Activated naive CD8-positive, alpha-beta T cell (primary cell): ENCODE measurements around the gene ADNP2.
A peak's percentile ranks its signal among the peaks of the same experiment; 100 is the strongest.

ENCODE experiments used
- H3K27ac Mint-ChIP-seq: one replicate; pipeline ENCODE4 v1.8.0; 2021; ENCODE audit warnings: mixed read lengths
- H3K27me3 Mint-ChIP-seq: one replicate; pipeline ENCODE4 v1.8.0; 2021; ENCODE audit warnings: mixed read lengths
- H3K36me3 Mint-ChIP-seq: one replicate; pipeline ENCODE4 v1.8.0; 2021; ENCODE audit warnings: mixed read lengths
- H3K4me1 Mint-ChIP-seq: one replicate; pipeline ENCODE4 v1.8.0; 2021; ENCODE audit warnings: low read depth, mixed read lengths
- H3K4me3 Mint-ChIP-seq: one replicate; pipeline ENCODE4 v1.8.0; 2021; ENCODE audit warnings: mild to moderate bottlenecking, mixed read lengths
- H3K9me3 Mint-ChIP-seq: one replicate; pipeline ENCODE4 v1.8.0; 2021; ENCODE audit warnings: low read depth, mixed read lengths

Gene ADNP2

DNA sequence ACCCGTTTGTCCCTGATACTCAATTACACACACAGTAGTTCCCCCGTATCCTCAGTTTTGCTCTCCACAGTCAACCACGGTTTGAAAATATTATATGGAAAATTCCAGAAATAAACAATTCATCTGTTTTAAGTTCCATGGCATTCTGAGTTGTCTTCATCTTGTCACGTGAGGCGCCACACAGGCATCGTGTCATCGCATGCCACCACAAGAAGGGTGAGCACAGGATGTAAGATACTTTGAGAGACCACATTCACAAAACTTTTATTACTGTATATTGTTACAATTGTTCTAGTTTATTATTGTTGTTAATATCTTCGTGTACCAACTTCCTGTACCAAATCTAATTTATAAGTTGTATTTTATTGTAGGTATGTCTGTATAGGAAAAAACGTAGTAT is 17.7 kb downstream of the ADNP2 start:
- Mint-ChIP-seq H3K9me3 (no peaks in the 10 kb centered on the region), H3K4me1 (peaks cover 56% of the 10 kb centered on the region), H3K4me3 (peak overlapping the region; percentile 68), H3K36me3 (peaks cover 23% of the 10 kb centered on the region), H3K27ac (peak overlapping the region; percentile 19), H3K27me3 (no peaks in the 10 kb centered on the region)

DNA sequence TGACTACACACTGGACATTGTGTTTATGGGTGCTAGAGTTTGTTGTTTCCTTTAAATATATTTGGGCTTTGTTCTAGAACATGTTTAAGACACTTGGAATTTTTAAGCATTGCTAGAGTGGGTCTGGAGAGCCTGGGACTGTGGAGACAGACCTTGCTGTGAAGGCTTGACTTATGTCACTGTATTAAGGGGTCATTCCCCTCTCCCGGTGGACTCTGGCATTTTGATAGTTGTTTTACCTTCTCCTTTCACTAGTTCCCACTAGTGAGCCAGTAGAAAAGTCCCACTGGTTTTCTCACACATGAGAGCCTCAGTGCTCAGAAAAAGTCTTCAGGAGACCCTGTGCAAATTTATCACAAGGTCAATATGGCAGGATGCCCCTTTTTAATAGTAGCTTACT is 18.6 kb downstream of the ADNP2 start:
- peaks cover 20% of the 10 kb centered on the region for H3K36me3 Mint-ChIP-seq
- H3K27ac Mint-ChIP-seq = no peak overlapping the region
- H3K4me3 Mint-ChIP-seq = peak overlapping the region; percentile 55
- H3K4me1 Mint-ChIP-seq = peaks cover 61% of the 10 kb centered on the region
- H3K27me3 Mint-ChIP-seq = no peaks in the 10 kb centered on the region
- no peaks in the 10 kb centered on the region for H3K9me3 Mint-ChIP-seq

DNA sequence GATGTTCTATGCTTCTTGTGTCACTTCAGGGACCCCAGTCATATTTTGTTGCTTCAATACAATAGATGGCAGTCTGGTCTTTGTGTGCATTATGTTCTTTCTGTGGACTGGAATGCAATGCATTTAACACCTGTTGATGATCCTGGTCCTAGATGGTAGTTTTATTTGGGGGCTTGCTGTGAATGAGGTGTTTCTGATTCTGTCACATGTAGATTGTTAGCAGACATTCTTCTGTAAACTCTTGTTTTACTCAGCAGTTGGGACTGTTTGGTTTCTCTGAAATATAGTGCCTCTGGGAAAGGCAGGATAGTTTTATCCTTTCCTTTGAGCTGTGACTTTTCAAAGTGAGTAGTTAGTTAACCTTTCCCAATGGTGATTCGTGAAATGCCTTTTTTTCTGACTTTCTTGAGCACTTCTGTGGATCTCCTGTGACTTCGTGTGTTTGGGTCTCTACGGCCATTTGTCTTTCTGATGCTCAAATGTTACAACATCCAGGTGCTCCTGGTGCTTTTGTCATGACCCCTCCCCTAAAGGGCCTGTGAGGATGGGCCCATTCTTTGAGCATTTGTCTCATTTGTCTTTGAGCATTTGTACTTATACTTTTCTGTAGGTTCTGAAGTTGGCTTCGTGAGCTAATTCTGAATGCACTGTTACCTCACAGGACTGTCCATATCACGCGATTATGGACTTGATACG is 20.8 kb downstream of the ADNP2 start:
- H3K4me1 Mint-ChIP-seq = peaks cover 62% of the 10 kb centered on the region
- H3K4me3 Mint-ChIP-seq = no peak overlapping the region
- H3K27me3 Mint-ChIP-seq = no peaks in the 10 kb centered on the region
- H3K27ac Mint-ChIP-seq = peak overlapping the region; percentile 68
- peaks cover 20% of the 10 kb centered on the region for H3K36me3 Mint-ChIP-seq
- H3K9me3 Mint-ChIP-seq = no peaks in the 10 kb centered on the region

DNA sequence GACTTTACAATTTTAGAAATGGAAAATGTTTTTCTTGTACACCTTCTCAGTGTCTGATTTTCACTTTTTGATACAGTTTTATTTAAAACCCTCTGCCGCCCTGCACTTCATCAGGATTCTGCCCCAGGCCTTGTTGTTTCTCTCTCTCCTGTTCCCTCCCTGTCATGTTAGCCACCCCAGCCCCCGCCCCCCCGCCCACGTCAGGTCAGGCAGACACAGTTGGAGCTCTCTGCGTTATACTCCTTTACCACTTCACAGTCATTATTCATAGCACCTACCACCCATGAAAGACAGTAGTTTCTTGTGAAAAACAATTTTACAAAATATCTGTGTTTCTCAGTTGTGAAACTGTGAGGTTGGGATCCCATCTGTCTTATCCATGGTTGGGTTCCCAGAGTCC is 21.5 kb downstream of the ADNP2 start:
- peak overlapping the region; percentile 68 for H3K27ac Mint-ChIP-seq
- no peaks in the 10 kb centered on the region for H3K27me3 Mint-ChIP-seq
- H3K9me3 Mint-ChIP-seq = no peaks in the 10 kb centered on the region
- H3K4me1 Mint-ChIP-seq = peaks cover 62% of the 10 kb centered on the region
- H3K4me3 Mint-ChIP-seq = peak overlapping the region; percentile 42
- H3K36me3 Mint-ChIP-seq = peaks cover 20% of the 10 kb centered on the region

DNA sequence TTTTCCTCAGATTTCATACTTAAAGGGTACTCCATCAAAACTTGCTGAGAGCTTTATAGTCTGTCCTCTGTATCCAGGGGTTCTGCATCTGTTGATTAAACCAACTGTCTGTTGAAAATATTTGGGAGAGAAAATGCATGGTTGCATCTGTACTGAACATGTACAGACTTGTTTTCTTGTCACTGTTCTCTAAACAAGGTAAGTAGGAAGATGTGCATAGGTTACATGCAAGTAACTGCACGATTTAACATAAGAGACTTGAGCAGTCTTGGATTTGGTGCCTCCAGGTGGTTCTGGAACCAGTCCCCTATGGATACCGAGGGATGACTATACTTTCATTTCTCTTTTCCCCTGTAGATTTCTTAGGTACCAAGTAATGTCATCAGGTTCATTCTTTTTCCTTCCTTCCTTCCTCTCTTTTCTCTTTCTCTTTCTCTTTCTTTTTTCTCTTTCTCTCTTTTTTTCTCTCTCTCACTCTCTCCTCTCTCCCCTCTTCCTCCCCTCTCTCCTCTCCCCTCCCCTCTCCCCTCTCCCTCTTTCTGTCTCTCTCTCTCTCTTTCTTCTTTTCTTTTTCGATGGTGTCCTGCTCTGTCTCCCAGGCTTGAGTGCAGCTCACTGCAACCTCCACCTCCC is 23.2 kb downstream of the ADNP2 start:
- H3K36me3 Mint-ChIP-seq = peaks cover 18% of the 10 kb centered on the region
- H3K9me3 Mint-ChIP-seq = no peaks in the 10 kb centered on the region
- peaks cover 48% of the 10 kb centered on the region for H3K4me1 Mint-ChIP-seq
- H3K27me3 Mint-ChIP-seq = no peaks in the 10 kb centered on the region
- H3K27ac Mint-ChIP-seq = no peak overlapping the region
- H3K4me3 Mint-ChIP-seq = no peak overlapping the region

DNA sequence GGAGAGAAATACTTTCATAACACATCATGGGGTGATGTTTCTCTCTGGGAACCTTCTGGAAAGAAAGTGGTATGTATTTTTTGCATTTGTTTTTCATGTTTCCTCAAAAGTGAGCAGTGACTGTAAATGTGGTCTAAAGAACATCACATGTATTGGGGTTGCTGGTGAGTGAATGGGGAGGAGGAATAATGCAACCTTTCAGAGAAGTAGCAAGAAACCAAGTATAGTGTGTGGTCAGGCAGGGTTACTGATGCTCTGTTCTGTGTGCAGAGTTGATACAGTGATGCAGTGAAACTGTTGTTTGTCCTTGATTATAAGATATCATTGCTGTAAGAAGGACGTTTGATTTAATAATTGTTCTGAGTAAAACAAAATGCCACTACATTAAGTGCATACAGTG is 24.1 kb downstream of the ADNP2 start:
- Mint-ChIP-seq H3K27ac (peak overlapping the region; percentile 22), H3K27me3 (no peaks in the 10 kb centered on the region), H3K4me3 (no peak overlapping the region), H3K9me3 (no peaks in the 10 kb centered on the region), H3K4me1 (peaks cover 40% of the 10 kb centered on the region), H3K36me3 (peaks cover 19% of the 10 kb centered on the region)

DNA sequence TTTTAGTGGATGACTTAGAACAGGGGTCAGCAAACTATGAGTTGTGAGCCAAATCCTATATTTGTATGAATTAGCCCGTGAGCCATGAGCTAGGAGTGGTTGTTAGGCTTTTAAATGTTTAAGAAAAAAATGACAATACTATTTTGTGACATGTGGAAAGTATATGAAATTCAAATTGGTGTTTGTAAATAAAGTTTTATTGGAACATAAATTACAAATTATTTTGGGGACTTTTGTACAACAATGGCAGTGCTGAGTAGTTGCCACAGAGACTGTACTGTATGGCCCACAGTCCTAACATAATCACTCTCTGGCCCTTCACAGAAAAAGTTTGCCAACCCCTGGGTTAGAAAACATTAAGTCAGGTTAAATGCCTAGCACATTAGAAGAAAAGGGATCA is 26.1 kb downstream of the ADNP2 start:
- peaks cover 19% of the 10 kb centered on the region for H3K36me3 Mint-ChIP-seq
- peaks cover 28% of the 10 kb centered on the region for H3K4me1 Mint-ChIP-seq
- H3K9me3 Mint-ChIP-seq = no peaks in the 10 kb centered on the region

DNA sequence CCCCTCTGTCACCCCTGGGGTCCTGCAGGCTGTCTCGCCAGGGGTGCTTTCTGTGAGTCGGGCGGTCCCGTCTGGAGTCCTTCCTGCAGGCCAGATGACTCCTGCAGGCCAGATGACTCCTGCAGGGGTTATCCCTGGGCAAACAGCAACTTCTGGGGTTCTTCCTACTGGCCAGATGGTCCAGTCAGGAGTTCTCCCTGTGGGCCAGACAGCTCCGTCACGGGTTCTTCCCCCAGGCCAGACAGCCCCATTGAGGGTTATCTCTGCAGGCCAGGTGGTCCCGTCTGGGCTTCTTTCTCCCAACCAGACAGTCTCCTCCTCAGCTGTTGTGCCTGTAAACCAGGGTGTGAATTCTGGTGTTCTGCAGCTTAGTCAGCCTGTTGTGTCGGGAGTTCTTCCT is 27.6 kb downstream of the ADNP2 start:
- Mint-ChIP-seq H3K4me3 (no peak overlapping the region), H3K27ac (no peak overlapping the region), H3K4me1 (peaks cover 14% of the 10 kb centered on the region), H3K27me3 (no peaks in the 10 kb centered on the region), H3K36me3 (peaks cover 21% of the 10 kb centered on the region), H3K9me3 (no peaks in the 10 kb centered on the region)

More for the DNA sequence above, 26.1 kb downstream of the ADNP2 start:
- Mint-ChIP-seq H3K27ac (no peak overlapping the region), H3K4me3 (no peak overlapping the region), H3K27me3 (no peaks in the 10 kb centered on the region)

DNA sequence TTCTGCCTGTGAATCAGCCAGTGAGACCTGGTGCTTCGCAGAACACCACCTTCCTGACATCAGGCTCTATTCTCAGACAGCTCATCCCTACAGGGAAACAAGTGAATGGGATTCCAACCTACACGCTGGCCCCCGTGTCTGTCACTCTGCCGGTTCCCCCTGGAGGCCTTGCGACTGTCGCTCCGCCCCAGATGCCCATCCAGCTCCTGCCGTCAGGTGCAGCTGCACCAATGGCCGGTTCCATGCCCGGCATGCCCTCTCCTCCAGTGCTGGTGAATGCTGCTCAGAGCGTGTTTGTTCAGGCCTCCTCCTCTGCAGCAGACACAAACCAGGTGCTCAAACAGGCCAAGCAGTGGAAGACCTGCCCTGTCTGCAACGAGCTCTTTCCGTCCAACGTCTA is 28.1 kb downstream of the ADNP2 start:
- H3K36me3 Mint-ChIP-seq = peaks cover 19% of the 10 kb centered on the region
- no peak overlapping the region for H3K4me3 Mint-ChIP-seq
- no peak overlapping the region for H3K27ac Mint-ChIP-seq
- peaks cover 10% of the 10 kb centered on the region for H3K4me1 Mint-ChIP-seq
- no peaks in the 10 kb centered on the region for H3K27me3 Mint-ChIP-seq
- H3K9me3 Mint-ChIP-seq = no peaks in the 10 kb centered on the region

DNA sequence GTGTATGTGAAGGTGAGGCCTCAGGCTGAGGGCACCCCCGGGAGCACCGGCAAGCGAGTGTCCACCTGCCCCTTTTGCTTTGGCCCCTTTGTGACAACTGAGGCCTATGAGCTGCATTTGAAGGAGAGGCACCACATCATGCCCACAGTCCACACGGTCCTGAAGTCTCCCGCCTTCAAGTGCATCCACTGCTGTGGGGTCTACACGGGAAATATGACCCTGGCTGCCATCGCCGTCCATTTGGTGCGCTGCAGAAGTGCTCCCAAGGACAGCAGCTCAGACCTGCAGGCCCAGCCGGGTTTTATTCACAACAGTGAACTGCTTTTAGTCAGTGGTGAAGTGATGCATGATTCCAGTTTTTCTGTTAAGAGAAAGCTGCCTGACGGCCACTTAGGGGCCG is 28.9 kb downstream of the ADNP2 start:
- Mint-ChIP-seq H3K4me1 (peaks cover 3% of the 10 kb centered on the region), H3K9me3 (no peaks in the 10 kb centered on the region), H3K27ac (no peak overlapping the region), H3K36me3 (peaks cover 19% of the 10 kb centered on the region), H3K27me3 (no peaks in the 10 kb centered on the region), H3K4me3 (no peak overlapping the region)

DNA sequence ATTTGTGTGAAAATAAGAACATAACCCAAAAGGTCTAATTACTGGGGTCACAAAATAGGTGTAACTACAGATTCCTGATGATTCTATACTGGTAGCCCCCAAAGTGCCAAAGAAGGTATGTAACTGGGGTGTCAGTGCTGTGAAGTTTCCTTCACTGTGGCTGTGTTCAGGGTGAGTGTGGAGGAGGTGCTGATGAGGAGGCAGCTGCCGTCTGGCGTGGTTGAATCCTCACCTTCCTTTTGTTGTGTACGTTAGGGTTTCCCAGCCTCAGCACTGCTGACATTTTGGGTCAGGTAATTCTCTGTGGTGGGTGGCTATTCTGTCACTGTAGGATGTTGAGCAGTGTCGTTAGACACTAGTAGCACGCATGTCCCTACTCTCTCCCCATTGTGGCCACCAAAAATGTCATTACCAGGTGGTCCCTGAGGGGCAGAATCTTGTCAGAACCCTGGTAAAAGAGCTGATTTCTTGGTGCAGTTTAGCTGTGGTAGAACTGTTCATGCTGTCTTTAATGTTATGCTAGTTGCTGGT is 31.5 kb downstream of the ADNP2 start:
- Mint-ChIP-seq H3K4me3 (no peak overlapping the region), H3K4me1 (no peaks in the 10 kb centered on the region), H3K9me3 (no peaks in the 10 kb centered on the region), H3K27ac (no peak overlapping the region), H3K27me3 (no peaks in the 10 kb centered on the region), H3K36me3 (peaks cover 14% of the 10 kb centered on the region)

DNA sequence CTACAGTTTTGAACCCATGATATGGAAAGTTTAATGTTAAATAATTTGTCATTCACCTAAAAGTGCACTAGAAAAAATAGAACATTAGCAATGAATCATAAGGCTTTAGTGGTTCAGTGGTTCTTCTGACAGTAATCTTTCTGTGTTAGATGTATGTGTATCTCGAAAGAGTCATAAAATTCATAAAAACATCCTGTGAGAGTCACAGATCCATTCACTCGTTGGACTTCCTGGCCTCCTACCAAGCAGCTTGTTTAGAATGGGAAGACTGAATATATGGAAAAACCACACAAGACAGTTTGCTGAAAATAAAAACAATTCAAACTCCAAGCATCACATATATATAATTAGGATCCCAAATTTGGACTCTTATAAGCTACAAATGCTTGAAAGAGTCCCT is 34.8 kb downstream of the ADNP2 start:
- H3K27me3 Mint-ChIP-seq = no peaks in the 10 kb centered on the region
- H3K4me1 Mint-ChIP-seq = peaks cover 13% of the 10 kb centered on the region
- H3K36me3 Mint-ChIP-seq = peaks cover 5% of the 10 kb centered on the region
- H3K9me3 Mint-ChIP-seq = no peaks in the 10 kb centered on the region
- H3K27ac Mint-ChIP-seq = no peak overlapping the region
- H3K4me3 Mint-ChIP-seq = no peak overlapping the region

DNA sequence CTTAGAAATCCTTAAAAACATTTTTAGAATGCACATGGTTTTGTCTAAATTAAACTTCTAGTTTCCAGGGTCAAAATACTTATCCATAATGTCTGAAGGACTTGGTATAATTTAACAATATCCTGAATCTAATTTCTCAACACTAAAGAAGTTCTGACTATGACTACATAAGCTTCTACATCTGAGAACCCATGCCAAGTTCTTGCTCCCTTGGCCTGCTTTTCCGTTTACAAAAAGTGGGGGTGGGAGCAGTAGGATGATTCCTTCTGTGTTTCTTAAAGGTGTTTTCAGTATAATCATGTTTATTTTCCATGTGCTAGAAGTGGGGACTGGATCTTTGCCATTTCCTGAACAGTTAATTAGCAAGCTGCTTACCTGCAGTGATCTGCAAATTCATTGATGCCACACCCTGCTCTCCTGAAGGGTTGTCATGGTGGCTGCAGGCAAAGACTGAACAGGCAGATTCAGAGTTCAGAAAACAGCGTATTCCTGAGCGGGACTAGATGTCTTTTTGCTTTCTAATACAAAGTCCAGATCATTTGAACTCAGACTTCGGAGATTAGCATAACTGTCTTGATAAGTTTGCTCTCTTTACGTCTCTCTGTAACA is 36.2 kb downstream of the ADNP2 start:
- Mint-ChIP-seq H3K27me3 (peaks cover 3% of the 10 kb centered on the region), H3K4me3 (no peak overlapping the region), H3K36me3 (peaks cover 1% of the 10 kb centered on the region), H3K4me1 (peaks cover 13% of the 10 kb centered on the region), H3K9me3 (no peaks in the 10 kb centered on the region), H3K27ac (no peak overlapping the region)

DNA sequence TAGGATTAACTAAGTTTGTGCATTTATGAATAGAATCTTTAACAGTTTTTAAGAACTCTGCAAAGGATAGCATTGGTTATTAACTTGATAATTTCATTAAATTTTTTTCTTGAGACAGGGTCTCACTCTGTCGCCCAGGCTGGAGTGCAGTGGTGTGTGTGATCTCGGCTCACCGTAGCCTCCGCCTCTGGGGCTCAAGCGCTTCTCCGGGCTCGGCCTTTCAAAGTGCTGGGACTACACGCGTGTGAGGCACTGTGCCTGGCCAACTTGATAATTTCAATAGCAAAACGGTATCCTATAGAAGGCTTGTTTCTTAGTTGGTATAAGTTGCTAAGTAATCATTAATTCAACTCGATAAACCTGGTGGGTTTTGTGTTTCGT is 38.0 kb downstream of the ADNP2 start:
- peak overlapping the region; percentile 87 for H3K4me3 Mint-ChIP-seq
- peak overlapping the region; percentile 50 for H3K27ac Mint-ChIP-seq
- H3K4me1 Mint-ChIP-seq = peaks cover 13% of the 10 kb centered on the region
- H3K9me3 Mint-ChIP-seq = no peaks in the 10 kb centered on the region
- no peaks in the 10 kb centered on the region for H3K36me3 Mint-ChIP-seq
- H3K27me3 Mint-ChIP-seq = peaks cover 3% of the 10 kb centered on the region
